ENCODE results near the gene ZDHHC21.
A peak's percentile ranks its signal among the peaks of the same experiment; 100 is the strongest.
"Not testable (repeated sequence)": the region's sequence is repeated elsewhere in the genome, so short reads cannot be mapped to it uniquely, and the experiment has no call there.

Gene ZDHHC21

DNA sequence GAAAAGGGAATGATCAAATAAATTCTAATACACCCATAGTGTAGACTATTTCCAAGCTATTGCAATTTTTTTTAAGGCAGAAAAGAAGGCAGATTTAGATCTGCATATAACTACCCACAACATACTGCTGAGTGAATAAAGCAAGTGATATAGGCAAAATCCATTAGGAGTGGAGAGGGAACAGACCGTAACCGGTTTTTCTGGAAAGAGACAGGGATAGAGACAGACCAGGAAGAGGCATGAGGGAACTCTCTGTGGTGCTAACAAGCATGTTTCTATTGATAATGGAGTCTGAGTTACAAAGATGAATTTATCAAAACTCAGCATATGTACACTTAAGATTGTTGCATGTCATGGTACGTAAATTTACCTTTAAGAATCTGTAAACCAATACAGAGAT is 14.5 kb downstream of the ZDHHC21 start:
- no peak for DNase-seq

DNA sequence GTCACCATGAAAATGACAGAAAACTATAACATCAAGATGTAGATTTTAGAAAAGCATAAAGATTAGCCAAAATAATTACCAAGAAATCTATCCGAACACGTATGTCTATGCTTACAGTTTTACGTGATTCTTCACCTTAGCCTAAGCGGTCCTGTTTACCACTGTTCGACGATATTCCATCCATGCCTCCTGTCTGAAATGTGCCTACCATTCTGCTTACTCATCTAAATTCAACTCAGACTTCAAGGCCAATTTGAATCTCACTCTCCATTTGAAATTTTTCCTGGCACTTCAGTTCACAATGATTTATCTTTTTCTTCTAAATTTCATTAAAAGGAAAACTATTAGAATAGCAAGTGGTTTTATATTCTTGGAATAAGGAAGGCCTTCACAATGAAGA is 15.4 kb downstream of the ZDHHC21 start:
- DNase-seq, result no peak

DNA sequence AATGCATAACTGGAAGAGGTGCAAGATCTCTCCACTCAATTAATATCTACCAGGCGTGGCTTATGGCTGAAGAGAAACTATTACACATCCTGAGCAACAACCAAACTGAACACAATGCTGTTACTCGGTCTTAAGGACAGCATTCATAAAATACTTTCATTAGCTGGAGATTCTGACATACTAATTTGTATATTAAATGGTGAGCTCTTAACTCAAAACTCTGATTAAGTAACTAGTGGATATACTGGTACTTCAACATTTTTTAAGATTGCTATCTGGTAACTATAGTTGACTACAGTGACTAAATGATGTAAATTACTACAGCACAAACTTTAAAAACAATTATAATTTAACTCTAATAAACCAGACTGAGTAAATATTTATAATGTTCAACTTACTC is 15.8 kb downstream of the ZDHHC21 start:
- no peak for DNase-seq

GRCh38 chr9:14674630-14675029 is 18.6 kb downstream of the ZDHHC21 start:
- no peak for DNase-seq

- DNase-seq, result no peak
Measured at GRCh38 chr9:14671377-14671776, 21.9 kb downstream of the ZDHHC21 start.

DNA sequence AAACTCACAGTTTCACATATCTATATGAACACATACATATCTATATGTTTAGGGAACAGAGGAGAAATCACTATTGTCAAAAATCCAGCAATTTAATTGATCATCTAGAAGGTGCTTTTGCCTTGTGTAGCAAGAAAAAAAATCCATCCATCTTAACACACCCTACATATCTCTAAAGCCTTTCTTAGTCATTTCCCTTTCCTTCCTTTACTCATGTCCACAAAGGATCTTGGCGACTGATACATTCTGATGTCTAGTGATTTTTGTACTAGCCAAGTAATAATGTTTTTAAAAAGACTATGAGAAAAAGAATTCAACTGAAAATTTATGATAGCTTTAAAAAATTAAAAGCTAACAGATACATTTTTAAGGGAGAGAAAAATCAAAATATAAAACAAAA is 22.5 kb downstream of the ZDHHC21 start:
- DNase-seq, result no peak

DNA sequence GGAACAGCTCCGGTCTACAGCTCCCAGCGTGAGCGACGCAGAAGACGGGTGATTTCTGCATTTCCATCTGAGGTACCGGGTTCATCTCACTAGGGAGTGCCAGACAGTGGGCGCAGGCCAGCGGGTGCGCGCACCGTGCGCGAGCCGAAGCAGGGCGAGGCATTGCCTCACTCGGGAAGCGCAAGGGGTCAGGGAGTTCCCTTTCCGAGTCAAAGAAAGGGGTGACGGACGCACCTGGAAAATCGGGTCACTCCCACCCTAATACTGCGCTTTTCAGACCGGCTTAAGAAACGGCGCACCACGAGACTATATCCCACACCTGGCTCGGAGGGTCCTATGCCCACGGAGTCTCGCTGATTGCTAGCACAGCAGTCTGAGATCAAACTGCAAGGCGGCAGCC is 29.2 kb downstream of the ZDHHC21 start:
- DNase-seq, result not testable (repeated sequence)

GRCh38 chr9:14662060-14662453 is 31.2 kb downstream of the ZDHHC21 start:
- DNase-seq, result no peak

GRCh38 chr9:14661421-14662059 is 31.7 kb downstream of the ZDHHC21 start:
- DNase-seq, result no peak

GRCh38 chr9:14660721-14661120 is 32.5 kb downstream of the ZDHHC21 start:
- no peak for DNase-seq

GRCh38 chr9:14654932-14655331 is 38.3 kb downstream of the ZDHHC21 start:
- DNase-seq, result no peak

- no peak for DNase-seq
Measured at GRCh38 chr9:14653511-14653910, 39.7 kb downstream of the ZDHHC21 start.

GRCh38 chr9:14652729-14653377 is 40.4 kb downstream of the ZDHHC21 start:
- DNase-seq, result no peak

DNA sequence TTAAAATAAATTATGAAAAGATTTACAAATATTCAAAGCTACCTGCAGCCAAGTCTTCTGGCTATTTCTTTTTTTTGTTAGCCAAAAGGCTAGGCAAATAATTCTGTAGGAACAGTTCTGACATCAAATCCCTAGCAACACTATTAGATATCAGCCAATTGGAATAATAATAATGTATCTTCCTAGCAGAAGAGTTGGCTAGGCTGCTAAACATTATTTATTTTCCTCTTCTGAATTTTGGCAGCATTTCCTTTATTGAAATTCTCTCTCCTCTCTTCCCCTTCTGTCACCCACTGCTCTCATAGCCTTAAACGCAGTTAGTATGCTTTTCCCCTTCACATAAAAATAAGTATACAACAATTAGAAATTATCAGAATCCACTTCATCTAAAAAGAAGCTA is 42.6 kb downstream of the ZDHHC21 start:
- DNase-seq, result no peak

DNA sequence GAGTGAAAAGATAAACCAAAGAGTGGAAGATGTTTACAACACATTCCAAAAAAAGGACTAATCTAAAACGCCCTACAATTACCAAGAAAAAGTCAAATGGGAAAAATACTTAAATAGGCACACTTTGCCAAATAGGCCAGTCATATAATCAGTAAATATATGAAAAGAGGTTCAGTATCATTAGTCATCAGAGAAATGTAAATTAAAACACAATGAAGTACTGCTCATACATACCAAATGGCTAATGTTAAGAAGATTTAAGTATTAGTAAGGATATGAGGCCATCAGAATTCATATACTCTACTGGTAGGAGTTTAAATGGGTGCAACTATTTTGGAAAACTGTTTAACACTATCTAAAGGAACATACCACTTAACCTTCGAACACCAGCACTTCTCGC is 47.6 kb downstream of the ZDHHC21 start:
- no peak for DNase-seq

DNA sequence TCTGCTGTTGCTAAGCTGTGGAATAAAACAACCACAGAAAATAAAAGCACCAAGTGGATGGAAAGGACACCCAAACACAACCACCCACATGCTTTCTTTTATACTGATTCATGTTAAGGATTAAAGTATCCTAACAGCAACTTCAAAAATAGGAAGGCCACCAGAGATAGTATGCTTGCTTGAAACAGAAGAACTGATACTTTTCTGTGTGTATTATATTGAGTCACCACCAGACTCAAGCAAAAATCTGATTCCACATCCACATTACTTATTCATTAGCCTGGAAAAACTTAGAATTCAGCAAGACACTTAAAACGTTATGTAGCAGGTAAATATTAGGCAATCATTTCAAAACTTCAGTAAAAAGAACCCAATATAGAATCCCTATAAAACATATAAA is 52.3 kb downstream of the ZDHHC21 start:
- no peak for DNase-seq

GRCh38 chr9:14640294-14640693 is 52.9 kb downstream of the ZDHHC21 start:
- DNase-seq, result no peak

- no peak for DNase-seq
Measured at GRCh38 chr9:14633906-14634565, 59.2 kb downstream of the ZDHHC21 start.

DNA sequence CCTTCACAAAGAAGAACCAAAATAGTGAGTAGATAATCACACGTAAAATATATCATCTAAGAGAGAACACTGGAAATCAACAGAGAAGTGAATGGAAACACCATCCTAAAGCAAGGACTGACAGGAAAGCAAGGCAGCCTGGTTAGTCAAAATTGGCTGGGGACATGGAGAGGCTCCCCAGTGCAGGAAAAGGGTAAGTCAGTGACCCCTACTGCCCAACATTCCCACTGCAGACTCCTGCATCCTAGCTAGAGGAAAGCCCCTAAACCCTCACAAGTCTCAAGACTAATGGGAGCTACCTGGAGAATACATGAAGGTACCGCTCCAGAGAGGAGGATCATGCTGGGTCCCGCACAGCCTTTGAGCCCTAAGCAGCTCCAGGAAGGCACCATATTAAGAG is 60.1 kb downstream of the ZDHHC21 start:
- DNase-seq, result no peak

GRCh38 chr9:14627513-14627912 is 65.7 kb downstream of the ZDHHC21 start:
- no peak for DNase-seq

DNA sequence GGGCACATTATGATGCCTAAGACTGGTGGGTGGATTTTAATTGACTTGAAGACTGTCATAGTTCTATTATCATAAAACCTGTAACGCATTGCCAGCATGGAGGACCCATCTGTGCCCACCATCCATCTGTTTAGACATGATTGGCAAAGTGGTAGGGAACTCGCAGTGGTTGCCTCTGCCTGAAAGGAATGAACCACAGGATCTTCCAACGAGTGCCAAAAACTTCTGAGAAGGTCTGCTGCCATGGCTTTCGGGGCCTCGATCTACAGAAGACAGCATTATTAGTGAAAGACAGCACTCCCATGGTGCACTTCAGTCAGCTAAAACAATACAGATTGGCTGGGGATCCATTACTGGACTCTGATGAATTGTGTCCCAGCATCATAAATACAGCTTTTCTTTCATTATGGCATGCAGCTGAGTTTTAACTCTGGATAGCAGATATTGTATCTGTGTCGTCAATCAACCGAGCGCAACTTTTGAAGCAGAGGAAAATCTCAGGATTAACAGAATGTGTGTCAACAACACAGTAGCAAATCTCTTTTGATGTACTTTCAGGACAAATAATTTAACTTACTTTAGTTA is 74.3 kb downstream of the ZDHHC21 start:
- DNase-seq, result no peak

GRCh38 chr9:14616188-14616982 is 76.8 kb downstream of the ZDHHC21 start:
- DNase-seq, result peak; percentile 30

- DNase-seq, result no peak
Measured at GRCh38 chr9:14608540-14608939, 84.7 kb downstream of the ZDHHC21 start.

Data from GF-D8 (cell line).